Measurements from ENCODE around the gene RERE.

- TF ChIP-seq POLR2A (IDR thresholded peaks at IDR 0.05) (peak in 1 of 2 donors; percentile 81), CTCF (IDR thresholded peaks at IDR 0.05) (no peak)
Observed at GRCh38 chr1:8419861-8420260, 397.6 kb downstream of the RERE start.

Data from heart left ventricle (tissue), 13 donors.